Measurements from ENCODE around the gene SVOP. TPM values are rescaled to one million over a fixed set of nuclear protein-coding genes. Genes with fewer than 3 reads are reported as not detected.
A peak's percentile ranks its signal among the peaks of the same experiment; 100 is the strongest.
"Not testable (repeated sequence)": the region's sequence is repeated elsewhere in the genome, so short reads cannot be mapped to it uniquely, and the experiment has no call there.

SVOP gene
- total RNA-seq, 1 donor from 2014 or later: not detected

DNA sequence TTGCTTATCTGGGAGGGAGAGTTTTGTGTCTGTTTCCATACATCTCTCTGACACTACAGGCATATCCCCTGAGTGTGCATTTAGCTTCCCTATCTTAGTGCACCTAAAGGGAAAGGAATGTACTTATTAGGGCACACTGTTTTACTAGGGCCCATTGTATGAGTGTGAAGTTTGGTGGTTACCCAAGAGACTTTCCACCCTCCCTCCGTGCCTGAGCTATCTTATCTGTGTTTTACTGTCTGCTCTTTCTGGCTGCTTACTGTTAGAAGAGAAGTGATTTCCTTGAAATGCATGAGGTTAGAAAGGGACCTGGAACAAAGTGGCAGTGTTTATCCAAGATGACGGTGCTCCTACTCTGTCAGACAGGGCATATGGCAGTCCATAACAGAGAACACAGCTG is 8.5 kb upstream of the SVOP start:
- DNase-seq (ENCODE audit: low spot score): no peak

DNA sequence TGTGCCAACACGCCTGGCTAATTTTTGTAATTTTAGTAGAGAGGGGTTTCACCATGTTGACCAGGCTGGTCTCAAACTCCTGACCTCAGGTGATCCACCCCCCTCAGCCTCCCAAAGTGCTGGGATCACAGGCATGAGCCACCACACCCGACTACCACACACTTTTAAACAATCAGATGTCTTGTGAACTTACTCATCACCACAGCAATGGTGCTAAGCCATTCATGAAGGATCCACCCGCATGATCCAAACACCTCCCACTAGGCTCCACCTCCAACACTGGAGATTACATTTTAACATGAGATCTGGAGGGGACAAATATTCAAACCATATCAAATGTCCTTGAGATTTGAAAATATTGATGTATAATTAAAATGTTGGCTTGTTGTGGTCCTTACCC is 7.8 kb upstream of the SVOP start:
- DNase-seq (ENCODE audit: low spot score): not testable (repeated sequence)

DNA sequence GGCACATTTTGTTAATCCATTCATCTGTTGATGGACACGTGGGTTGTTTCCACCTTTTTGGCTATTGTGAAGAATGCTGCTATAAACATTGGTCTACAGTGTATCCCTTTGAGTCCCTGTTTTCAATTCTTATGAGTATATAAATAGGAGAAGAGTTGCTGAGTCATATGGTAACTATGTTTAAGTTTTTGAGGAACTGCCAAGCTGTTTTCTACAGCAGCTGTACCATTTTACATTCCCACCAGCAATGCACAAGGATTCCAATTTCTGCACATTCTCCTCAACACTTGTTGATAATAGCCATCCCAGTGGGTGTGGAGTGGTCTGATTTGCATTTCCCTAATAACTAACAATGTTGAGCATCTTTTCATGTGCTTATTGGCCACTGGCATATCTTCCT is 6.9 kb upstream of the SVOP start:
- DNase-seq (ENCODE audit: low spot score): no peak

DNA sequence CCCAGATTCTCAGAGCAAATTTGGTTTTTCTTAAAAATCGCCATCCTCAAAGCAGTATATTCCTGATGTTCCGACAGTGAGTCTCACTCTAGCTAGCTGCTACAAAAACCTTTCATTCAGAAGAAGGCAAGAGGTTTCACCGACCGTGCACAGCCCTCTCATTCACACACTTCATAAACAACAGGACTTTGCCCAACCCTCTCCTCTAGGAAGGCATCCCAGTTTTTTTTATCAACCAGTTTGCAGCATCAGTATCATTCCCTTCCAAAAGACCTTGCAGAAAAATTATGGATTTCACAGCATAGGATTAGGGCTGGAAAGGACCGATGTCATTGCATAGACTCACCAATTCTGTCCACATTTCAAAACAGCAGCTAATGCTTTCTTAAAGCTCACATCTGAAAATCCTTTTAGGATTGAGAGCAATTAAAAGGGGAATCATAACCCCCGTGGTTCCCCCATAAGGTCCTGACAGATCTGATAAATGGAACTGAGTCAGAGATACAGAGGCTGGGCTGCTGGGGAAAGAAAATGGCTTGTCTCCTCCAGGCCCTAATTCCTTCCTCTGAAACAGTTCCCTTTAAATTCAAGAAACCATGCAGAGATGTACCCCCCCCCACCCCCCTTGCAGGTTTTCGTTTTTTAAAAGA is 597 bp downstream of the SVOP start:
- no peak for DNase-seq (ENCODE audit: low spot score)

DNA sequence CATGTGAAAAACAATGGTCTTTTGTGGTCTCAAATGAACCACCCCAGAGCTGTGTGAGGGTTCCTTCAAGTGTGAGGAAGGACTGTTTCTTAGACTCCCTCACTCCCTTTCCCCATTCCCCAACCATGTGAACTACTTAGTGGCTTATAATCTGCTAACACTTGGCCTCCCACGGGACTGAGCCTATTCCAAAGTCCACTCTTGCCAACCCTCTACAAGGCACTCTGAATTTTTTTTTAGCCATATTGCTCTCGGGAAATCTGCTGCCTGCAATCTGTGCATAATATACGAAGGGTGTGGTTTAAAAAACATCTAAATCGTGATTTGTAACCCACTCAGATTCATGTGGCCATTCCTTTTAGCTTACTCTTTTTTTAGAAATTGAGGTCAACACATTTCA is 2.6 kb downstream of the SVOP start:
- DNase-seq (ENCODE audit: low spot score): no peak

DNA sequence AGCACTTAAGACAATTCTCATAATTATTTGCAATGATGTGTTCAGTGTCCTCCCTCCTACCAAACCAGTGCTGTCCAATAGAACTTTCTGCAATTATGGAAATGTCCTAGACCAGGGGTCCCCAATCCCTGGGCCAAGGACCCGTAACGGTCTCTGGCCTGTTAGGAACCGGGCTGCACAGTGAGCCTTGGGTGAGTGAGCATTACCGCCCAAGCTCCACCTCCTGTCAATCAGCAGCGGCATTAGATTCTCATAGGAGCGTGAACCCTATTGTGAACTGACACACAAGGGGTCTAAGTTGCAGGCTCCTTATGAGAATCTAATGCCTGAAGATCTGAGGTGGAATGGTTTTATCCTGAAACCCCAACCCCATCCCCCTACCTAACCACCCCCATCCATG is 3.9 kb downstream of the SVOP start:
- peak; percentile 15 for DNase-seq (ENCODE audit: low spot score)

DNA sequence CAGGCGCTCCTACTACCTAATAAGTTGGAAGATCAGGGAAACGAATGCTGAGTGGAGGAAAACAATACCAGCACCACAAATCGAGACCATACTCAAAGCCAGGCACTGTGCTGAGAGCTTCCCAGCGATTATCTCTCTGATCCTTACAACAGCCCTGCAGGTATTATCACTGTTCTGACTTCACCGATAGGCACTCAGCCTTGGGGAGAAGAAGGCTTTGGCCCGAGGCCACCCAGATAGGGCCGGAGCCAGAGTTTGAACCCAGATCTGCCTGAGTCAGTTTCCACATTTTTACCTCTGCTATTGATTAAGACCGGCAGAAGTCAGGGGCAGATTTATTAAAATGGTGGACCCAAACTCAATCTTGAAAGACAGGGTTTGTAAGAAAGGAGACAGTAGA is 4.9 kb downstream of the SVOP start:
- peak; percentile 2 for DNase-seq (ENCODE audit: low spot score)

DNA sequence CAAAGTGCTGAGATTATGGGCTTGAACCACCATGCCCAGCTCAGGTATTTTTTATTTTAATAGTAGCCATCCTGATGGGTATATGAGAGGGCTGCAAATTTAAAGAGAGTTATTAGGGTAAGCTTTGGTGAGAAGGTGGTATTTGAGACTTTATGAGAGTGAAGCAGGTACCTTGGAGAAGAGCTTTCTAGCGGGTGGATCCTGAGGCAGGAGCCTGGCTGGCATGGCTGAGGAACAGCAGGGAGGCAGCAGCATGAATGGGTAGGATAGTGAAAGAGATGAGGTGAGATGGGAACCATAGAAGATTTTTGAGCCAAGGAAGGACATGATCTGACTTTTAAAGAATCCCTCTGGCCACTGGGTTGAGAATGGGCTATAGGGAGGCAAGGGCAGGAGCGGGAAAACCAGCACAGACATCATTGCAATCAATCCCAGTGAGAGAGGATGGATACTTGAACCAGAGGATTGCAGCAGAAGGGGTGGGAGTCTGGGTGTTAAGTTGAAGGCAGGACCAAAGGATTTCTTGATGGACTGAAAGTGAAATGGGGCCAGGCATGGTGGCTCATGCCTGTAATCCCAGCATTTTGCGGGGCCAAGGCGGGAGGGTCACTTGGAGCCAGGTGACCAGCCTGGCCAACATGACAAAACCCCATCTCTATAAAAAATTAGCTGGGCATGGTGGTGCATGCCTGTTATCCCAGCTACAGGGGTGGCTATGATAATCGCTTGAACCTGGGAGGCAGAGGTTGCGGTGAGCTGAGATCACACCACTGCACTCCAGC is 5.7 kb downstream of the SVOP start:
- peak; percentile 26 for DNase-seq (ENCODE audit: low spot score)

DNA sequence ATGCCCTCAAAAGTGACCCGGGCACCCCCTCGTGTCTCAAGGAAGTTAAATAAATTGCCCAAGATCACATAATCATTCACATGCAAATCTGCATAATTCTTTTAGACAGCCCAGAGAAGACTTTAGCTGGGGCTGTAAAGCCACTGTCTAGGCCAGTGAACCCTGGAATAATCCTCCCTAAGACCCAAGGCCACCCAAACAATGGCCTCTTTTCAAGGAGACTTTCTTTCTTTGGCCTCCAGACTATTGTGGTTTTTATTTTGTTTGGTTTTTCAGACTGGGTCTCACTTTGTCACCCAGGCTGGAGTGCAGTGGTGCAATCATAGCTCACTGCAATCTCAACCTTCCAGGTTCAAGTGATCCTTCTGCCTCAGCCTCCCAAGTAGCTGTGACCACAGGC is 10.6 kb downstream of the SVOP start:
- no peak for DNase-seq (ENCODE audit: low spot score)

DNA sequence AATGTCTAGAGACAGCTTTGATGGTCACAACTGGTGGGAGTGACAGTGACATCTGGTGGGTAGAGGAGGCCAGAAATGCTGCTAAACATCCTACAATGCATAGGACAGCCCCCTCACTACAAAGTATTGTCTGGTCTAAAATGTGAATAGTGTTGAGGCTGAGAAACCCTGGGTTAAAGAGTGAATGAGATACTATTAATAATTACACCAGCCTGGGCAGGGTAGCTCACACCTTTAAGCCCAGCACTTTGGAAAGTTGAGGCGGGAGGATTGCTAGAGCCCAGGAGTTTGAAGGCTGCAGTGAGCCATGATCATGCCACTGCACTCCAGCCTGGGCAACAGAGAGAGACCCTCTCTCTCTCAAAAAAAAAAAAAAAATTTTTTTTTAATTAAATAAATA is 11.1 kb downstream of the SVOP start:
- no peak for DNase-seq (ENCODE audit: low spot score)

DNA sequence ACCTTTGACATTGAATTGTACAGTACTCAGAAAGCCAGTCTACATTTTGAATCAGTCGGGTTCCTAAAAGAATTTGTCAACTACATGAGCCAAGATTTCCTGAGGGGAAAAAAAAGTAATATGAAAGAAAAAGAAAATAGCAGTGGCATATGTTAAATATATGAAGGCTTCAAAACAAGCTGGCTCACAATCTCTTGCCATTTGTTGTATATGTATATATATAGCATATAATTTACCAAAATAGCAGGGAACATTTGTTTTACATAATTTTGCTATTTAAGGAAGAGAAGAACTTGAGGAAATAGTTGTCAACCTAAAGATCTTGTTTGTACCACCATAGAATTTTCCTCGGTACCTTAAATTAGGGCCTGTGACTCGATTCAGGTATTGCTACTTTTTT is 16.9 kb downstream of the SVOP start:
- DNase-seq (ENCODE audit: low spot score): no peak

DNA sequence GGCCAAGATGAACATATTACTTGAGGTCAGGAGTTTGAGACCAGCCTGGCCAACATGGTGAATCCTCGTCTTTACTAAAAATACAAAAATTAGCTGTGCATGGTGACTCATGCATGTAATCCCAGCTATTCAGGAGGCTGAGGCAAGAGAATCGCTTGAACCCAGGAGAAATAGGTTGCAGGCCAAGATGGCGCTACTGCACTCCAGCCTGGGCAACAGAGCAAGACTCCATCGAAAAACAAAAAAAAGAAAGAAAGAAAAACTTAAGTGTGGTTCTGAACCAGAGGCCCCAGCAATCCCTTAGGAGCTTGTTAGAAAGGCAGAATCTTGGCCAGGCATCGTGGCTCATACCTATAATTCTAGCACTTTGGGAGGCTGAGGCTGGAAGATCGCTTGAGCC is 24.5 kb downstream of the SVOP start:
- DNase-seq (ENCODE audit: low spot score): no peak

DNA sequence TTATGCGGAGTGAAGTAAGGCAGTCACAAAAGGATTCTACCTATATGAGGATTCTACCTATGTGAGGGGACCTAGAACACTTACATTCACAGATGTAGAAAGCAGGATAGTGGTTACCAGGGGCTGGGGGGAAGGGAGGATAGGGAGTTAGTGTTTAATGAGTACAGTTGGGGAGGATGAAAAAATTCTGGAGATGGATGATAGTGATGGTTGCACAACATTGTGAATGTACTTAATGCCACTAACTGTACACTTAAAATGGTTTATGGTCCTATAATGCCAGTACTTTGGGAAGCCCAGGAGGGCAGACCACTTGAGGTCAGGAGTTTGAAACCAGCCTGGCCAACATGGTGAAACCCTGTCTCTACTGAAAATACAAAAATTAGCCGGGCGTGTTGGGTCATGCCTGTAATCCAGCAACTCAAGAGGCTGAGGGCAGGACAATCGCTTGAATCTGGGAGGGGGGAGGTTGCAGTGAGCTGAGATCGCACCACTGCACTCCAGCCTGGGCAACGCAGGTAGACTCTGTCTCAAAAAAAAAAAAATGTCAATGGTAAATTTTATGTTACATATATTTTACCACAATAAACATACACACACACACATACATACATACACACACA is 25.4 kb downstream of the SVOP start:
- no peak for DNase-seq (ENCODE audit: low spot score)

DNA sequence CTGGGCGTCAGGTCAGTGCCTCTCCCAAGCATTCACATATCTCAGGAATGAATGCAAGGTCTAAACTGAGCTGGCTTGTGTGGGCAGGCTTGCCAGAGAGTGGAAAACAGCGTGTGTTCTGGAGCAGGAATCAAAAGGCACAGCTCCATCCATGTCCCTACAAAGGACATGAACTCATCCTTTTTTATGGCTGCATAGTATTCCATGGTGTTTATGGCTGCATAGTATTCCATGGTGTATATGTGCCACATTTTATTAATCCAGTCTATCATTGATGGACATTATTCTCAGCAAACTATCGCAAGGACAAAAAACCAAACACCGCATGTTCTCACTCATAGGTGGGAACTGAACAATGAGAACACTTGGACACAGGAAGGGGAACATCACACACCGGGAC is 30.8 kb downstream of the SVOP start:
- not testable (repeated sequence) for DNase-seq (ENCODE audit: low spot score)

DNA sequence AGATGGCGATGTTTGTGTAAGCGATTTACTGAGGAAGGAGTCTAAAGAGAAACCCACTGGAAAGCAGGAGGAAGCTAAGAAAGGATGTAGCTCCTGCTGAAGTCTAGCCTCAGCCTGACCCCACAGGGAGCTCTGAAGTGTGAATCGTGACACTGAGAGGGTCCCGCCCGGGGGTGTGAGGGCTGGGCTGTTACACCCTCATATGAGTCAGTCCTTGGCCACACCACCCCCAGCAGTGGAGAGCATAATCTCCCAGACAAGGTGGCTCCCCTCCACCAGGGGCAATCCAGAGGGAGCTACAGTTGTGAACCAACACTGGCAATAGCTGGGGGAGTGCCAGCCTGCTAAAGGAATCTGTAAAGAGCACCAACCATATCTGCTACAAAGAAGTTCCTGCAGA is 31.5 kb downstream of the SVOP start:
- DNase-seq (ENCODE audit: low spot score): no peak

DNA sequence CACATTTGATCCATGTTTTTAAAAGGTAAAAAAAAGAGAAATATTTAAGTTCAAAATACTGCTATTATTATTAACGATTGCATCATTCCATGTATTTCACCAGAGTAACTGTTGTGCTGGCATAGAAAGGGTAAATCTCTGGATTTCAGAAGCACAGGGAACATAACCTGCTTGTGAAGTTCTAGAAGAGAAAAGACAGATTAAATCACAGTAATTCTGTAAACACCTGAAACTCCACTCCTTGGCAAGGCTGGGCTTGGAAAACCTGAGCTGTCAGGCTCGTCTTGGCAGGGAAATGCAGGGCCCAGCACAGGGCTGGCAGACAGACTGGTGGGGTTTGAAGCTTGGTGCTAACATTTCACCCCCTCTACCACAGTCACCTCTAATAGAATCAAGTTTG is 35.1 kb downstream of the SVOP start:
- DNase-seq (ENCODE audit: low spot score): no peak

DNA sequence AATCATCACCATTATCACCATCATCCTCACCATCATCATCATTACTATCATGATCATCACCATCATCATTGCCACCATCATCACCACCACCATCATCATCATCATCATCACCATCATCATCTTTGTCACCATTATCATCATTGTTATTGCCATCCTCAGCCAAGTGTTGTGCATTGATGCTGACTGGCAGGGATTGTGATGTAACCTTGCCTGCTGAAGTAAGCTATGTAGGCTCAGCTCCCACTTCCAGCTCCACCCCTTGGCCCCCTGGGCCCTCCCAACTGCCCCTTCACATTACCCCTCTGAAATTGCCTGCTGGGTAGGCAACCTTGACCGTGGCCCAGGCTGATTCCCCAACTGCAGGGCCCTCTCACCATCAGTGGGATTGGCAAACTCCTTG is 37.6 kb downstream of the SVOP start:
- no peak for DNase-seq (ENCODE audit: low spot score)

DNA sequence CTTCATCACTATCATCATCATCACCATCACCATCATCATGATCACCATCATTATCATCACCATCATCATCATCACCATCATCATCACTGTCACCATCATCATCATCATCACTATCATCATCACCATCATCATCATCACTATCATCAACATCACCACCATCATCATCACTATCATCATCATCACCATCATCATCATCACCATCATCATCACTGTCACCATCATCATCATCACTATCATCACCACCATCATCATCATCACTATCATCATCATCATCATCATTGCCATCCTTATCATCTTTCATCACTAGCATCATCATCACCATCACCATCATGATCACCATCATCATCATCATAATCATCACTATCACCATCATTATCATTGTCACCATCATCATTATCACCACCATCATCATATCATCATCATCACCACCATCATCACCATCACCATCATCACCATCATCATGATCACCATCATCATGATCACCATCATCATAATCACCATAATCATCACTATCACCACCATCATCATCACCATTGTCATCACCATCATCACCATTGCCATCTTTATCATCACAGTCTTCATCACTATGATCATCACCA is 38.1 kb downstream of the SVOP start:
- no peak for DNase-seq (ENCODE audit: low spot score)

DNA sequence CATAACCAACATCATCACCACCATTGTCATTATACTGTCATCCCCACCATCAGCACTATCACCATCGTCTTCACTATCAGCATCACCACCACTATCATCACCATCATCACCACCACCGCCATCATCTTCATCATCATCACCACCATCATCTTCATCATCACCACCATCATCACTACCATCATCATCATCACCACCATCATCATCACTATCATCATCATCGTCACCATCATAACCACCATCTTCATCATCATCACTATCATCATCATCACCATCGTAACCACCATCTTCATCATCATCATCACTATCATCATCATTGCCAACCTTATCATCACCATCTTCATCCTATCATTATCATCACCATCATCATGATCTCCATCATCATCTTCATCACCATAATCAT is 39.0 kb downstream of the SVOP start:
- no peak for DNase-seq (ENCODE audit: low spot score)

DNA sequence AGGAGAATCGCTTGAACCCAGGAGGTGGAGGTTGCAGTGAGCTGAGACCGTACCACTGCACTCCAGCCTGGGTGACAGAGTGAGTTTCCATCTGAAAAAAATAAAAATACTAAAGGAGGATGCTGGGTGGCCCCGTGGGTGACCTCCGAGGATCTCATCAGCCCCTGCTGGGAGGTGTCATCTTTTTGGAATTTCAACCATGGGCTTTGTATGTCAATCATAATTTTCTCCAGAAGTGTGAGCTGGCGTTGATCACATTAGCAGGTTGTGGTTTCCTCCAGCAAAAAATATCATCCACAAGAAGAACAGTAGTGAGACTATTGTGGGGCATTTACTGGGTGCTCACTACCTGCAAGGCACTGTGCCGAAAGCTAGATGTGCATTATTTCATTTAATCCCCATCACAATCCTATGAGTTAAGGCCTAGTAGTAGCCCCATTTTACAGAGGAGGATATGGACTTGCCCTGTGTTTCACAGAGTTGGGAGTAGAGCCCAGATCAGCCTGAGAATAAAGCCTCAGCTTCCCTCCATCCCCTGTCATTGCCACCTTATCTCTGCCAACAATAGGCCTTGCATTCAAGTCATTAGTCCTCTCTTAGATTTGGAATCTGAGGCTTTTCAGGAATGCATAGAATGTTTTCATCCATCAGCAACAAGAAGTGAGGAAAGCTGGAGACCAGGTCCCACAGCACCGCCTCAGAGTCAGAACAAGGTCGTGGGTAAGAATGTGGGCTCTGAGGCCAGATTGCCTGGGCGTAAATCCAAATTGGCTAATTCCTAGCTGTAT is 39.8 kb downstream of the SVOP start:
- no peak for DNase-seq (ENCODE audit: low spot score)

DNA sequence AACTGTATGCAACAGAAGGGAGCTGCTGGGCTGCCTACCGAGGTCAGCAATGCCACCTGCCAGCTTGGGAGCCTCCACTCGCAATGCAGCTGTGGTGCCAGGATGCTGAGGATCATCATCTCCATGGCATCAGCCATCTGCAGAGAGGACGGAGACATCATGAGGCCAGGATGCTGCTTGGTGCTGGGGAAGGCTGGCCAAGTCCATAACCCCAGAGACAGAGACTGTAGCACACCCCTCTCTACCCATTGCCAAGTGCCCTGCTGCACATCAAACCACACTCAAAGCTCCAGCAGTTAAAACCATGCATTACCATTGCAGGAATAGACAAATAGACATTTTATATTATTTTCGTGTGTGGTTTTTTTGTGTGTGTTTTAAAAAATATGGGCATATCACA is 43.5 kb downstream of the SVOP start:
- no peak for DNase-seq (ENCODE audit: low spot score)

DNA sequence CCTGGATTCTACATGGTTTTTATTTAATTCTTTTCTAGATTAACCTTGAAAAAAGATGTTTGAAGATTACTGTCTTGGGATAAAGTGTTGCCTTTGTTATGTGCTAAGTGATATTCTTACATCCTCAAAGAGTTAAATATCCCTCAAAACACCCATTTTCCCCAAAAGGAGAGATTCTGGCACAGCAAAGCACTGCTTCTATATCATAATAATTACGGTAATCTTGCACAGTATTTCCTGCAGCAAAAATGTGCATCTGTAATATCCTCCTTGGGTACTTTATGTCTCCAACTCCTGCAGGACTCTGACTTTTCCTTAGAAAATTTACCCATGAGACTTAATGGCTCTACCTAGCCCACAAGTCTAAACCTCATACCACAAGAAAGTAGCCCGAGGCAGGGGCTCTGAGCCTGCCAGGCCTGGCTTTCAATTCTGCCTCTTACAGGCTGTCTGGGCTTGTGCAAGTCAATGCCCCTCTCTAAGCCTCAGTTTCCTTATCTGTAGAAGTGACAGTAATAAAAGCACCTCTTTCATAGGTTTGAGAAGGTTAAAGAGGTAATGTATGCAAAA is 45.8 kb downstream of the SVOP start:
- no peak for DNase-seq (ENCODE audit: low spot score)
